Sigmoid colon (tissue), 4 donors: ENCODE measurements around the gene USP16.

ENCODE experiments used
- EP300 ChIP-seq, 4 donors: sonication (generic); formaldehyde crosslinking; IDR thresholded peaks; one replicate each; pipeline ENCODE4 v1.6.1; 2017; ENCODE audit warnings: antibody characterized with exemption in 4 of 4
- POLR2A ChIP-seq, 2 donors: fragments of 450-650 bp; IDR thresholded peaks; one replicate each; pipeline ENCODE4 v1.6.1; 2016; ENCODE audit warnings: antibody characterized with exemption in 2 of 2, mild to moderate bottlenecking in 2 of 2, moderate library complexity in 2 of 2
- POLR2AphosphoS5 ChIP-seq, 4 donors: sonication (generic); formaldehyde crosslinking; IDR thresholded peaks; one replicate each; pipeline ENCODE4 v1.6.1; 2017; ENCODE audit warnings: antibody characterized with exemption in 4 of 4
- TF ChIP-seq, protein P1 (sequence below), 4 experiments: fragments of 450-650 bp in 3 of 4; fragments of 200-600 bp in 1 of 4; IDR thresholded peaks; one replicate each; pipeline ENCODE4 v1.5.1; 2016 to 2019; ENCODE audit warnings: antibody characterized with exemption in 4 of 4, mild to moderate bottlenecking in 3 of 4, moderate library complexity in 2 of 4

DNA sequence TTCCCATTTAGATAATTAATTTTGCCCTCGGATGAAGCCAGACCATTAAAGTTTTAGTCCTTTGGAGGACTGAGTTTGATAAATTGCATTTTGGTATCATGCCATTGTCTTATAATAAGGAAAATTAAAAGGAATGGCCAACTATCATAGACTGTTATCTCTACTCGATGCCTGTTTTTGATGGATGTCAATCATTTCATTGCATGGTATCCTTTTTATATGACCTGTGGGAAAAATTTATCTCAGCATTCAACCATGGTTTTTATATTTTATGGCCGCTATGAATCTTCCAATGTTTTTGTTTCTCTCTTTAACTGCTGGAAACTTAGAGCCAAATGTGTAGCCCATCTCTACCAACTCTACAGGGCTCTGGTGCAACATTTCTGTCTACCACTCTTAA, 58.8 kb downstream of the USP16 start:
- TF ChIP-seq, protein P1, sequence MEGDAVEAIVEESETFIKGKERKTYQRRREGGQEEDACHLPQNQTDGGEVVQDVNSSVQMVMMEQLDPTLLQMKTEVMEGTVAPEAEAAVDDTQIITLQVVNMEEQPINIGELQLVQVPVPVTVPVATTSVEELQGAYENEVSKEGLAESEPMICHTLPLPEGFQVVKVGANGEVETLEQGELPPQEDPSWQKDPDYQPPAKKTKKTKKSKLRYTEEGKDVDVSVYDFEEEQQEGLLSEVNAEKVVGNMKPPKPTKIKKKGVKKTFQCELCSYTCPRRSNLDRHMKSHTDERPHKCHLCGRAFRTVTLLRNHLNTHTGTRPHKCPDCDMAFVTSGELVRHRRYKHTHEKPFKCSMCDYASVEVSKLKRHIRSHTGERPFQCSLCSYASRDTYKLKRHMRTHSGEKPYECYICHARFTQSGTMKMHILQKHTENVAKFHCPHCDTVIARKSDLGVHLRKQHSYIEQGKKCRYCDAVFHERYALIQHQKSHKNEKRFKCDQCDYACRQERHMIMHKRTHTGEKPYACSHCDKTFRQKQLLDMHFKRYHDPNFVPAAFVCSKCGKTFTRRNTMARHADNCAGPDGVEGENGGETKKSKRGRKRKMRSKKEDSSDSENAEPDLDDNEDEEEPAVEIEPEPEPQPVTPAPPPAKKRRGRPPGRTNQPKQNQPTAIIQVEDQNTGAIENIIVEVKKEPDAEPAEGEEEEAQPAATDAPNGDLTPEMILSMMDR (IDR thresholded peaks at IDR 0.05), result no peak
- no peak for TF ChIP-seq EP300 (IDR thresholded peaks at IDR 0.05)
- TF ChIP-seq POLR2AphosphoS5 (IDR thresholded peaks at IDR 0.05), result no peak
- no peak for TF ChIP-seq POLR2A (IDR thresholded peaks at IDR 0.05)
